Suprapubic skin (tissue), 4 donors: ENCODE data around the gene RNF167.

Experiments used
- CTCF ChIP-seq, 2 donors: fragments of 200-600 bp in 1 of 2; fragments of 450-650 bp in 1 of 2; sonication (generic) in 1 of 2; IDR thresholded peaks; one replicate each; pipeline ENCODE4 v1.5.1; 2016 to 2019; ENCODE audit warnings: antibody characterized with exemption in 2 of 2, mild to moderate bottlenecking in 1 of 2, moderate library complexity in 1 of 2
- POLR2A ChIP-seq, 2 donors: fragments of 450-650 bp; IDR thresholded peaks; one replicate each; pipeline ENCODE4 v1.6.1; 2017; ENCODE audit warnings: antibody characterized with exemption in 2 of 2, mild to moderate bottlenecking in 2 of 2, moderate library complexity in 2 of 2
- POLR2AphosphoS5 ChIP-seq, 3 donors: sonication (generic); formaldehyde crosslinking; IDR thresholded peaks; one replicate each; pipeline ENCODE4 v1.6.1; 2017; ENCODE audit warnings: antibody characterized with exemption in 3 of 3

- no peak for TF ChIP-seq CTCF (IDR thresholded peaks at IDR 0.05)
- no peak for TF ChIP-seq POLR2AphosphoS5 (IDR thresholded peaks at IDR 0.05)
- no peak for TF ChIP-seq POLR2A (IDR thresholded peaks at IDR 0.05)
Observed at GRCh38 chr17:4971826-4972225, 31.8 kb downstream of the RNF167 start.
